ENCODE measurements around the gene CNTN6. TPM values are rescaled to one million over a fixed set of nuclear protein-coding genes. Genes with fewer than 3 reads are reported as not detected.

The CNTN6 gene
- total RNA-seq (under 1 TPM in 1 of 7 donors, not detected in 6; 0.35 TPM), polyA plus RNA-seq (under 1 TPM in 1 of 3 donors, not detected in 2; 0.07 TPM)
- long read RNA-seq, donor 1 = 0 reads
- long read RNA-seq, donor 2 = 0 reads

DNA sequence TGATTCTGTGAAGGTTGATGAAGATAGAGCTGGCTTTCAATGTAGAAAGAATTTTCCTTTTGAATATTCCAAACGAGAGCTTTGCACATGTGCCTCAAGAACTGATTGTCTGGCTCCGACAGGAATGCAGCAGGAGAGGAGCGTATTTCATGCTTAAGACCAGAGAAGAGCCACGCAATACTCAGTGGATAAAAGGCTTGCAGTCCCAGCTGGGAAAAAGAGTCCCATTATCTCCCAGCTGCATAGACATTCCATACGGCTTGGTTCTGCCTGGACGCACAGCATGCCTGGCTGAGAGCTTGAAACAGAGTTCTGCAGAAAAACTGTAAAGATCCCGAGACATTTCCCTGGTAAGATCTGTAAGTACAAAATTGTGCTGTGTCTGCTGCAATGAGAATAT lies at the start of gene CNTN6:
CNTN6 (plus strand) TSS at position 254 of the 400 bp plus-strand sequence. CDS start 54,985 bp downstream, outside the sequence.
- H3K4me3 ChIP-seq = no peak within 1 kb of the TSS
- no peak for TF ChIP-seq POLR2A (IDR thresholded peaks at IDR 0.05)
- TF ChIP-seq CTCF (IDR thresholded peaks at IDR 0.05 in 8 of 11, conservative IDR thresholded peaks at IDR 0.05 in 3 of 11) = no peak
- no peak for TF ChIP-seq POLR2AphosphoS5 (IDR thresholded peaks at IDR 0.05)
- H3K27ac ChIP-seq = no peak within 1 kb of the TSS
- H3K36me3 ChIP-seq = no peaks in the 10 kb centered on the region
- H3K4me1 ChIP-seq = no peaks in the 10 kb centered on the region
- WGBS, 5 donors = 71 to 83% (median 79%) methylated on average over 7 of the region's 7 CpGs
- no peaks in the 10 kb centered on the region for H3K9me3 ChIP-seq
- H3K27me3 ChIP-seq (replicated peaks in 1 of 7) = no peaks in the 10 kb centered on the region
- intact Hi-C loops (cut with DNase I; ENCODE audit: low total_unique reads) = loop anchor here (10.0 kb wide), 1 partner anchor 162 kb away; no protein-coding TSS in a partner anchor
- DNase-seq = no peak

GRCh38 chr3:1048558-1048957 lies 44.3 kb upstream of the CNTN6 start:
- Histone ChIP-seq H3K27ac (no peak overlapping the region), H3K4me3 (no peak overlapping the region), H3K4me1 (no peaks in the 10 kb centered on the region), H3K36me3 (no peaks in the 10 kb centered on the region), H3K27me3 (replicated peaks in 1 of 7) (no peaks in the 10 kb centered on the region), H3K9me3 (peaks cover 0 to 26% (median 18%) of the 10 kb centered on the region in 8 donors)
- intact Hi-C loops (cut with DNase I; ENCODE audit: low total_unique reads) = no loop called here
- DNase-seq = no peak
- 61 to 80% (median 77%) methylated on average over 2 of the region's 2 CpGs for WGBS, 5 donors
- TF ChIP-seq POLR2AphosphoS5 (IDR thresholded peaks at IDR 0.05) (no peak), POLR2A (IDR thresholded peaks at IDR 0.05) (no peak), CTCF (IDR thresholded peaks at IDR 0.05 in 8 of 11, conservative IDR thresholded peaks at IDR 0.05 in 3 of 11) (no peak)

DNA sequence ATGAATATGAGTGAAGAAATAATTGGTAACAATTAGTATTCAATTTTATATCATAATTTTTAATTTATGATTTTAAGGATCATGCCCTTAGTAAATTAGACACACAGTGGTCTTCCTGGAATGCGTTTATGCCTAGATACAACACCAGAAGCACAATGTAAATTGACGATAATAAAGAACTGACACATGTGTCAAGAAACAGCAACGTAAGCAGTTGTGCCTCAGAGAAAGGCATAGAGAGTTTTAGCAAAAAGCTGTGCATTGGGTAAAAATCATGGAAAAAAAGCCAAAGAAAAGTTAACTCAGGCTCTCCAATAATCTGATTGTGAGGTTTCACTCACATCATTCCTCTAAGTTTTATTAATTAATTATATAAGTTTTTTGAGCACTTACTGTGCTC lies 37.0 kb upstream of the CNTN6 start:
- H3K9me3 ChIP-seq = peaks cover 0 to 5% (median 0%) of the 10 kb centered on the region in 8 donors
- TF ChIP-seq POLR2AphosphoS5 (IDR thresholded peaks at IDR 0.05) (no peak), POLR2A (IDR thresholded peaks at IDR 0.05) (no peak), CTCF (IDR thresholded peaks at IDR 0.05 in 8 of 11, conservative IDR thresholded peaks at IDR 0.05 in 3 of 11) (no peak)
- intact Hi-C loops (cut with DNase I; ENCODE audit: low total_unique reads) = no loop called here
- H3K27ac ChIP-seq = no peak overlapping the region
- DNase-seq = no peak
- H3K27me3 ChIP-seq (replicated peaks in 1 of 7) = no peaks in the 10 kb centered on the region
- H3K36me3 ChIP-seq = no peaks in the 10 kb centered on the region
- 65 to 91% (median 85%) methylated on average over 3 of the region's 3 CpGs for WGBS, 5 donors
- H3K4me1 ChIP-seq = peaks cover 0 to 6% (median 0%) of the 10 kb centered on the region in 6 donors
- H3K4me3 ChIP-seq = no peak overlapping the region

GRCh38 chr3:1056744-1057143 lies 36.1 kb upstream of the CNTN6 start:
- Histone ChIP-seq H3K4me1 (peaks cover 0 to 6% (median 0%) of the 10 kb centered on the region in 6 donors), H3K27me3 (replicated peaks in 1 of 7) (no peaks in the 10 kb centered on the region), H3K27ac (peak overlapping the region in 1 of 8 donors; percentile 28), H3K4me3 (peak overlapping the region in 1 of 8 donors; percentile 5), H3K36me3 (no peaks in the 10 kb centered on the region), H3K9me3 (peaks cover 0 to 5% (median 0%) of the 10 kb centered on the region in 8 donors)
- intact Hi-C loops (cut with DNase I; ENCODE audit: low total_unique reads) = no loop called here
- DNase-seq = no peak
- TF ChIP-seq POLR2AphosphoS5 (IDR thresholded peaks at IDR 0.05) (no peak), CTCF (IDR thresholded peaks at IDR 0.05 in 8 of 11, conservative IDR thresholded peaks at IDR 0.05 in 3 of 11) (no peak), POLR2A (IDR thresholded peaks at IDR 0.05) (no peak)

Data from spleen (tissue), 13 donors.